Stimulated activated CD8-positive, alpha-beta memory T cell treated with anti-CD3 and anti-CD28 coated beads, Interleukin-7, amount 100 ng/mL, for 48 hours (primary cell): Measurements from ENCODE around the gene SH3BGRL3.
A peak's percentile ranks its signal among the peaks of the same experiment; 100 is the strongest.
"Not testable (repeated sequence)": the region's sequence is repeated elsewhere in the genome, so short reads cannot be mapped to it uniquely, and the experiment has no call there.

Experiments
- DNase-seq, 2 donors: peaks; one replicate each; pipeline ENCODE4 v3.0.0-alpha.2; 2020; ENCODE audit warnings: low read depth in 1 of 2; ENCODE audit errors: extremely low read depth in 1 of 2

SH3BGRL3 gene

GRCh38 chr1:26279456-26280332, at the start of gene SH3BGRL3:
Gene SH3BGRL3, plus strand, starts transcription at chr1:26280086. Its CDS starts 70 bp downstream, at chr1:26280156.
- peak; percentile 83 for DNase-seq

GRCh38 chr1:26230682-26231081, 49.2 kb upstream of the SH3BGRL3 start:
- DNase-seq = not testable (repeated sequence)

GRCh38 chr1:26233903-26234643, 45.8 kb upstream of the SH3BGRL3 start, which contains the start of gene CEP85:
Gene CEP85, plus strand, starts transcription at chr1:26234200. Its CDS starts 5,584 bp downstream, at chr1:26239784.
- DNase-seq = peak; percentile 95 to 98

DNA sequence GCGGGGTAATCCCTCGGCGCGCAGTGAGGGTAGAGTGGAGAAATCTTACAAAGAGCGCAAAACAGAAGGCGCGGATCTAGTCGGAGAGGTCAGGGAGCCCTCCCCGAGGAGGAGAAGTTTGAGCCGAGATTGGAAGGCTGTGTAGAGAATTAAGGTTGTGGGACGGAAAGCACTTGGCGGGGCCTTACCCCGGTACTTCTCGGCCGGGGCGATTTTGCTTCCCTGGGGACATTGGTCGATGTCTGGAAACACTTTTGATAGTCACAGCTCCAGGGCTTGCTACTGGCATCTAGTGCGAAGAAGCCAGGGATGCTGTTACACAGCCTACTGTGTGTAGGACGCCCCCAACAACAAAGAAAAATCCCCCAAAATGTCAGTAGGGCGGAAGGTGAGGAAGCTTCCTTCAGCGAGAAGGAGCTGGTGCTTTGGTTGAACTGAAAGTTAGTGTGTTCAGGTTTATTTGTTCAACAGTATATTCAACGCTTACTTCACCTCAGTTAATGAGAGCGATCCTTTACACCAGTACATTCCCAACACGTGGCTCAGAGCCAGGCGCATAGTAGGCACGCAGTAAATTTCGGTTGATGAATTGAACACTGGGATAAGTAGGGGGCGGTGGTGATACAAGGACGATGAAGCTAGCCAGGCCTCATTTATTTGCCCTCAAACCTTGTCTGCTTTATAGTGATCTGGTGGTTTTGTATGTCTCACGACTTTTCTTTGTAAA, 45.1 kb upstream of the SH3BGRL3 start:
- no peak for DNase-seq

- DNase-seq = no peak
These were observed 42.5 kb upstream of the SH3BGRL3 start for GRCh38 chr1:26237230-26237966.

- no peak for DNase-seq
These were observed 40.0 kb upstream of the SH3BGRL3 start for GRCh38 chr1:26239936-26240335.

DNA sequence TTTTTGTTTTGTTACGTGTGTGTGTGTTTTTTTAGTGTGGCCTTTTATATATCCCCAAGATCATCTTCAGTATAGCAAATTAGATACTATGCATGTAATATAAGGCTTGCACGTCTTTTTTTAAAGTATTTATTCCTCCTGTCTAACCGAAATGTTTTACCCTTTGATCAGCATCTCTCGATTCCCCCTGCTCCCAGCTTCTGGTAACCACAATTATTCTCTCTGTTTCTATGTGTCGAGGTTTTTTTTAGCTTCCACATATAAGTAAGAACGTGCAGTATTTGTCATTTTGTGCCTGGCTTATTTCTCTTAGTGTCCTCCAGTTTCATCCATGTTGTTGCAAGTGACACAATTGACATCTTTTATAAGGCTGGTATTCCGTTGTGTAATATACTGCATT, 27.2 kb upstream of the SH3BGRL3 start:
- DNase-seq = no peak

GRCh38 chr1:26254404-26254803, 25.5 kb upstream of the SH3BGRL3 start:
- DNase-seq = no peak

DNA sequence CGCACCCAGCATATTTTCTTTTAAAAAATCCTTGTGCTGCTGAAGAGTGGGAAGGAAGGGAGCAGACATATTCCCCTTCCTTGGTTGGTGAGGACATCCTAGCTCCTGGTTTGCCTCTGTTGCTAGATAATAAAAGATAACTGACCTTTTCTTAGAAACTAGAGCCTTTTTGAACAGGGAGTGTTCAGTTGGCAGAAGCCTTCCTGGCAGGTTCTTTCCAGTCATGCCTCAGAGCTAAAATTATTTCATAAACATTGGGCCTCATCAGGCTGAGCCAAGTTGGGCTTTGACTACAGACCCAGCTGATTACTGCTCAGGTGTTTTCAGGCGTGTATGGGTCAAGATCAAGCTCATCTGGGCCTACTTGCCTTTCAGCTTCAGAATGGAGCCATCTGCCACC, 22.7 kb upstream of the SH3BGRL3 start:
- DNase-seq = no peak

- no peak for DNase-seq
These were observed 20.9 kb upstream of the SH3BGRL3 start for GRCh38 chr1:26259005-26259404.

- no peak for DNase-seq
These were observed 20.3 kb upstream of the SH3BGRL3 start for GRCh38 chr1:26259578-26259977.

- DNase-seq = no peak
These were observed 16.7 kb upstream of the SH3BGRL3 start for GRCh38 chr1:26263212-26263611.

GRCh38 chr1:26265405-26265804, 14.5 kb upstream of the SH3BGRL3 start:
- DNase-seq = no peak

DNA sequence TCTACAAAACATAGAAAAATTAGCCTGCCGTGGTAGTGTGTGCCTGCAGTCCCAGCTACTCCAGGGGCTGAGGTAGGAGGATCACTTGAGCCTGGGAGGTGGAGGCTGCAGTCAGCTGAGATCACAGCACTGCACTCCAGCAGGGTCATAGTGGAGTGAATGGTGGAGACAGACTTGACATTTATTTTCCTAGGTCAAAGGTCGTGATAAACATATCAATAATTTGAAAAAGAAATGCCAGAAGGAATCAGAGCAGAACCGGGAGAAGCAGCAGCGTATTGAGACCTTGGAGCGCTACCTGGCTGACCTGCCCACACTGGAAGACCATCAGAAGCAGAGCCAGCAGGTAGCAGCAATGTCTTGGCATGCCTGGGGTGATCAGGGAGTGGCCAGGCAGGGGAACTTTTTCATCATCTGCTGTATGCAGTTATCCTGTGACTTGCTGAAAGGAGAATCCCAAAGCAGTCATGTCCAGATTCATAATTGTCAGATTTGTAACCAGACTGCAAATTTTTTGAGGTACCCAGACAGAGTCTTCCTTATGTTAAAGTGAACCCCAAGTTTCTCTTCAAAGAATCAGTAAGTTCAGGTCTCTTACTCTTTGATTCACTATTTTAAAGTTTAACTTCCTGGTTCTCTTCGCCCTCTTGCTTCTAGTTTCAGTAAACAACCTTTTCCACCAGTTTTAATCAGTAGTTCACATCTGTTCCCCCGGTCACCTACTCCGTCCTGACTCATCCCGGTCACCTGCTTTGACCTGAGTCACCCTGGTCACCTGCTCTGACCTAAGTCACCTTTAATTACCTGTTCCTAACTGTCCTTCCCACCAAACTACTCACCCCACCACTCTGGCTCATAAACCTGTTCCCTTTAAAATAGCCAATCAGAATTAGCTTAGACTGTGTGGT, 11.3 kb upstream of the SH3BGRL3 start:
- no peak for DNase-seq

- no peak for DNase-seq
These were observed 10.7 kb upstream of the SH3BGRL3 start for GRCh38 chr1:26269198-26269550.

GRCh38 chr1:26274801-26275425, 5.0 kb upstream of the SH3BGRL3 start:
- DNase-seq = no peak

DNA sequence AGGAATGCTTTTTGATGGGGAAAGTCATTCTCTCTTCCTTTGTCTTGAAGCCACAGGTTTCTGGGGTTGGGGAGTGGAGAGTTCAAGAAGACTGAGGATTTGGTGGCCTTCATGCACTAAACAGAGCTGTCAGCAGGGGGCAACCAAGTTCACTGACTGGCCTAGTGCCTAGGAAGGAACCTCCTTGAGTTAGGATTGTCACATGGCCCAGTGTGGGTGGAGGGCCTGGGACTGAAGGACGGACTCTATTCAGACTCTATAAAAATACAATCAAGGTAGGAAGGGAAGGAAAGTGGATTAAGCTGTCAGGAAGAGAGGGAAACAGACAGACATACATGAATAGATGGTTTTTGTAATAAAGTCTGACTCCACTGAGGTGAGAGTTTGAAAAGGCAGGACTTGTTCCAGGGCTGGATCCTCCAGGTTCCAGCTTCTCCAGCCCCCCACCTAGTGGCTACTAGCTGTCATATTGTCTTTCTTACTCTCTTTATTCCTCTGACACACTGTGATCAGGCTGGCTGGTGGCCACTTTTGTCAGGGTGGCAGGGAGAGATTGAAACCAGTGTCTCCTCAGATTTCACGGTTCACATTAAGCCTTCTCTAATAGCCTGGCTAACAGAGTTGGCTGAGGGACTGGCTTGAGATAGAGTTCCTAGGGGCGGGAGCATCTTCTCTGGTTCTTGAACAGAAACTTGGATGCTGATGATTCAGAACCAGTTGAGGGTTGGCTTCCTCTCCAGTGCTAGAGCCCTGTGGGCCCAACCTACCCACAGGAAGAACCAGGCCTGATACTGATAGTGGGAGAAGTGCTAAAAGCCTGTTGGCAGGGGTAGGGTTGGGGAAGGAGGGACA, 4.1 kb upstream of the SH3BGRL3 start:
- peak in 1 of 2 donors; percentile 77 for DNase-seq

DNA sequence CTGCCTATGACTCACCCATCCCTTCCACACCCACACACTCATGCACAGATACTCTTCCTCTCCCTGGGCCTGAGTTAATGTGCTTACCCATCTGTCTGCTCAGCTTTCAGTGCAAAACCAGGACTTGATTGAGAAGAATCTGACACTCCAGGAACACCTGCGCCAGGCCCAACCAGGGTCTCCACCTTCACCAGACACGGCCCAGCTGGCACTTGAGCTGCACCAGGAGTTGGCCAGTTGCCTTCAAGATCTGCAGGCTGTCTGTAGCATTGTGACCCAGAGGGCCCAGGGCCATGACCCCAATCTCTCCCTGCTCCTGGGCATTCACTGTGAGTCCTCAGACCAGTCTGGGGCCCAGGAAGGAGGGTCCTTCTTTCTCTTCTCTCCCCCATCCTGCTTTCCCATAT, 3.5 kb upstream of the SH3BGRL3 start:
- DNase-seq = no peak
